Measurements from ENCODE around the gene NKX2-4. TPM values are rescaled to one million over a fixed set of nuclear protein-coding genes. Genes with fewer than 3 reads are reported as not detected.

Gene NKX2-4
- total and polyA plus RNA-seq, 7 donors = not detected

DNA sequence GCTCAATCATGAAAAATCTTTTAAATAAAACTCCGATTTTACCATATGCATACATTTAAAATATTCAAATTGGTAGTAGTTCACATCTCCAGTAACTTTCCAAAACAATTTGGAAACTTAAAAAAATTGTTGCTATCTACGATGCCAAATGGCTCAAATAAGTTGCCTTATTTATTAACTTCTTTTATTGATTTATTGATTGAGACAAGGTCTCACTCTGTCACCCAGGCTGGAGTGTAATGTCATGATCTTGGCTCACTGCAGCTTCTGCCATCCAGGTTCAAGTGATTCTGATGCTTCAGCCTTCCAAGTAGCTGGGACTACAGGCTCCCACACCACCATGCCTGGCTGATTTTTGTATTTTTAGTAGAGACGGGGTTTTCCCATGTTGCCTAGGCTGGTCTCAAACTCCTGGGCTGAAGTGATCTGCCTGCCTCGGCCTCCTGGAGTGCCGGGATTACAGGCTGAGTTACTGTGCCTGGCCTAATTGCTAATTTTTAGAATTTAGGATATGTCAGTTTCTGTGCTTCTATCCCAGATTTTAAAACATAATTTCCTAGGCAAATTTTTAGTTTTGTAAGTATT lies 12.9 kb downstream of the NKX2-4 start:
- DNase-seq = no peak
- no peak overlapping the region for H3K4me3 ChIP-seq
- H3K9me3 ChIP-seq = no peaks in the 10 kb centered on the region
- H3K36me3 ChIP-seq = peaks cover 0 to 81% (median 22%) of the 10 kb centered on the region in 4 donors
- no peaks in the 10 kb centered on the region for H3K4me1 ChIP-seq
- TF ChIP-seq, protein P1, sequence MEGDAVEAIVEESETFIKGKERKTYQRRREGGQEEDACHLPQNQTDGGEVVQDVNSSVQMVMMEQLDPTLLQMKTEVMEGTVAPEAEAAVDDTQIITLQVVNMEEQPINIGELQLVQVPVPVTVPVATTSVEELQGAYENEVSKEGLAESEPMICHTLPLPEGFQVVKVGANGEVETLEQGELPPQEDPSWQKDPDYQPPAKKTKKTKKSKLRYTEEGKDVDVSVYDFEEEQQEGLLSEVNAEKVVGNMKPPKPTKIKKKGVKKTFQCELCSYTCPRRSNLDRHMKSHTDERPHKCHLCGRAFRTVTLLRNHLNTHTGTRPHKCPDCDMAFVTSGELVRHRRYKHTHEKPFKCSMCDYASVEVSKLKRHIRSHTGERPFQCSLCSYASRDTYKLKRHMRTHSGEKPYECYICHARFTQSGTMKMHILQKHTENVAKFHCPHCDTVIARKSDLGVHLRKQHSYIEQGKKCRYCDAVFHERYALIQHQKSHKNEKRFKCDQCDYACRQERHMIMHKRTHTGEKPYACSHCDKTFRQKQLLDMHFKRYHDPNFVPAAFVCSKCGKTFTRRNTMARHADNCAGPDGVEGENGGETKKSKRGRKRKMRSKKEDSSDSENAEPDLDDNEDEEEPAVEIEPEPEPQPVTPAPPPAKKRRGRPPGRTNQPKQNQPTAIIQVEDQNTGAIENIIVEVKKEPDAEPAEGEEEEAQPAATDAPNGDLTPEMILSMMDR (IDR thresholded peaks at IDR 0.05) = no peak
- H3K27ac ChIP-seq = no peak overlapping the region
- WGBS, 2 donors = 97% methylated on average over 5 of the region's 5 CpGs
- no peaks in the 10 kb centered on the region for H3K27me3 ChIP-seq
- intact Hi-C loops (cut with DNase I) = no loop called here

DNA sequence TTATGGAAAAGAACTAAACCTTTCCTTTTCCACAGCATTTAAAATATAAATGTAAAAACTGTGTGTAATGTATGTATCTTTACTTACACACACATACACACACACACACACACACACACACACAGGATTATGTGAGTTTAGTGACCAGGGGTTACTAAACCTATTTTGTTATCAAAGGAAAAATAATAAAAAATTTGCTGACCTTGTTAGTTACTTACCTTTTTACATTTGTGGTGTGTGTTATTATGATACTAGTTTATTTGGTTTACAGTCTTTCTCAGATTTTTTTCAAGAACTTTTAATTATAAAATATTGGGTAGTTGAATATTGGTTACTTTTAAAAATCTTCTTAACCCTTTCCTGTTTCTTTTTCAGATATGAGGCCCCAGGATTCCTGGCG lies 15.7 kb downstream of the NKX2-4 start:
- WGBS, 2 donors = 91 to 94% methylated on average over 1 of the region's 1 CpG
- H3K27me3 ChIP-seq = no peaks in the 10 kb centered on the region
- no peak overlapping the region for H3K4me3 ChIP-seq
- intact Hi-C loops (cut with DNase I) = no loop called here
- no peak for TF ChIP-seq POLR2AphosphoS5 (IDR thresholded peaks at IDR 0.05)
- TF ChIP-seq EP300 (IDR thresholded peaks at IDR 0.05) = no peak
- TF ChIP-seq POLR2A (IDR thresholded peaks at IDR 0.05) = no peak
- TF ChIP-seq, protein P1 (IDR thresholded peaks at IDR 0.05) = no peak
- H3K9me3 ChIP-seq = no peaks in the 10 kb centered on the region
- H3K4me1 ChIP-seq = no peaks in the 10 kb centered on the region
- H3K36me3 ChIP-seq = peaks cover 0 to 57% (median 16%) of the 10 kb centered on the region in 4 donors
- no peak overlapping the region for H3K27ac ChIP-seq
- DNase-seq = no peak

DNA sequence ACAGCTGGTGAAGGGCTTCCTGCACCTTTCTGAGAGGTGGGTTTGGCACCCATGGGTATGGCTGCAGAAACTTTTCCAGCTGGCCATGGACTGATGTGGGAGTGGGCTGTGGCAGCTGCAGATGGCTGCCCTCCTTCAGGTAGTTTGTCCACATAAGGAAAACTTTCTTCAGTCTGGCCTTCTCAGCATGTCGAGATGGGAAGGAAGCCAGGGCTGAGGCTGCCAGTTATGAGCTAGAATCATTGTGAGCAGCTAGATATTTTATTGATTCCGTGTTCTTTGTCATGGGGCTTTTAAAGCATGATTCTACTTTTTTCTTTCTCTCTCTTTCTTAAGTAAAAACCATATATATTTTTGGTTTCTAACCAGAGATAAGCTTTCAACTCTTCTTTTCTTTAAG lies 16.6 kb downstream of the NKX2-4 start:
- Histone ChIP-seq H3K4me3 (no peak overlapping the region), H3K36me3 (peaks cover 0 to 54% (median 12%) of the 10 kb centered on the region in 4 donors), H3K27me3 (no peaks in the 10 kb centered on the region), H3K9me3 (no peaks in the 10 kb centered on the region), H3K27ac (no peak overlapping the region), H3K4me1 (no peaks in the 10 kb centered on the region)
- intact Hi-C loops (cut with DNase I) = no loop called here
- DNase-seq = no peak
- WGBS, 2 donors = 84 to 89% methylated on average over 2 of the region's 2 CpGs
- no peak for TF ChIP-seq EP300 (IDR thresholded peaks at IDR 0.05)
- TF ChIP-seq POLR2AphosphoS5 (IDR thresholded peaks at IDR 0.05) = no peak
- TF ChIP-seq, protein P1 (IDR thresholded peaks at IDR 0.05) = no peak
- TF ChIP-seq POLR2A (IDR thresholded peaks at IDR 0.05) = no peak

DNA sequence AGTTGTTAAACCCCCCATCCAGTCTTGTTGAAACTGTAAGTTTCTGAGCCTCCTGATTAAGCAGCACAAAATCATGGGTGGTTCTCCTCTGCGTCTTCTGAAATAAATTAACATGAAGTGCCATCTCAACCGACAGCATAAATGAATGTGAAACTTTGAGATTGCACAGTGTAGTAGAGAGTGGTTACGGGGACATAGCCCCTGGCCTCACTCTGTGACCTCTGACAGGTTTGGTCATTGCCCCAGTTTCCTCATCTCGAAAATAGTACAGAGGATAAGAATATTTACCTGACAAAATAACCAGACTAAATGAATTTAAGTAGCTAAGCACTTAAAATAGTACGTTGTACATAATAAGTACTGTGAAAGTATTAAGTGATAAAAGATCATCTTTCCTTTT lies 19.1 kb downstream of the NKX2-4 start:
- intact Hi-C loops (cut with DNase I) = no loop called here
- no peak overlapping the region for H3K4me3 ChIP-seq
- DNase-seq = no peak
- peaks cover 0 to 2% (median 0%) of the 10 kb centered on the region in 4 donors for H3K4me1 ChIP-seq
- no peak overlapping the region for H3K27ac ChIP-seq
- TF ChIP-seq, protein P1 (IDR thresholded peaks at IDR 0.05) = no peak
- TF ChIP-seq POLR2A (IDR thresholded peaks at IDR 0.05) (no peak), POLR2AphosphoS5 (IDR thresholded peaks at IDR 0.05) (no peak), EP300 (IDR thresholded peaks at IDR 0.05) (no peak)
- 94 to 95% methylated on average over 5 of the region's 5 CpGs for WGBS, 2 donors
- no peaks in the 10 kb centered on the region for H3K27me3 ChIP-seq
- peaks cover 0 to 34% (median 8%) of the 10 kb centered on the region in 4 donors for H3K36me3 ChIP-seq
- no peaks in the 10 kb centered on the region for H3K9me3 ChIP-seq

DNA sequence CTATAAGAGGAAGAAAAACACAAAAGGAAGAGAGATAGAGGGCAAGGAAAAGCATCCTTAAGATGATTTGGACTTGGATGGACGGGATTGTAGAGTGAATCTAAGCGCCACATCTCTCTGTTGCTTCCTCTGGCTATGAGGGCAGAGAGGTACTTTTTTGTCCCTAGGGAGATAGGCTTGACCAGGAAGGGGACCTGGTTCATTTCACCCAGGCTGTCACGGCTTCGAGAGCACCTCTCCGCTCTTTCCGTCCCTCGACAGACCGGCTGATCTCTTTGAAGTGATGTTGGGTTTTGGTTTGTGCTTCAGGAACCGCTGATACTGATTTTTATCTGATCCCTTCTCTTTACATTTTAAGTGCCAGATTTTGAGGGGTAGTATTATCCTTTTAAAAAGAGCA lies 19.6 kb downstream of the NKX2-4 start:
- H3K27ac ChIP-seq = no peak overlapping the region
- peaks cover 0 to 3% (median 0%) of the 10 kb centered on the region in 4 donors for H3K4me1 ChIP-seq
- no peak for DNase-seq
- TF ChIP-seq EP300 (IDR thresholded peaks at IDR 0.05) (no peak), POLR2A (IDR thresholded peaks at IDR 0.05) (no peak), POLR2AphosphoS5 (IDR thresholded peaks at IDR 0.05) (no peak)
- WGBS, 2 donors = 96% methylated on average over 9 of the region's 9 CpGs
- H3K9me3 ChIP-seq = no peaks in the 10 kb centered on the region
- H3K27me3 ChIP-seq = no peaks in the 10 kb centered on the region
- peaks cover 0 to 34% (median 5%) of the 10 kb centered on the region in 4 donors for H3K36me3 ChIP-seq
- intact Hi-C loops (cut with DNase I) = no loop called here
- no peak overlapping the region for H3K4me3 ChIP-seq
